GM12874 (cell line): ENCODE data around the gene DNAJB11.

Experiments
- TF ChIP-seq, protein P1 (sequence below): IDR thresholded peaks from 2 replicates; pipeline ENCODE4 v1.5.1; 2011; ENCODE audit warnings: low read depth, mild to moderate bottlenecking, control low read depth, low read length, moderate library complexity; ENCODE audit not compliant: insufficient read depth

The DNAJB11 gene

DNA sequence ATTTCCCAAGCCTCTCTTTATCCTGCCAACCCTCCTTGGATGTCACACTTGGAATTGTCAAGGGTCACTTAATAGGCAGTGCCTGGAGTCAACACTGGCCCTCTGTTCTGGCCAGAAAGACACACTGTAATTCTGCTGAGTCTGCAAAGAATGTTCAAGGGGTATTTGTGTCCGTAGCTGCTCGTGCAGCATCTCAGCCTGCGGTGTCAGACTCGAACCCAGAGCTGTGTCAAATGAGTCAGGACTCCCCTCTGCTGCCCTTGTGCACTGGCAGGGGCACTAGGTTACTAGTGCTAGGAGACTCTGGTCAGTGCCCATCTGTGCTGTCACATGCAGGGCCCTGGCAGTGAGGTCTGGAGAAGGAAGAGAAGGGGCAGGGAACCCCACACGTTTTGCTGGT is 41.5 kb downstream of the DNAJB11 start:
- TF ChIP-seq, protein P1, sequence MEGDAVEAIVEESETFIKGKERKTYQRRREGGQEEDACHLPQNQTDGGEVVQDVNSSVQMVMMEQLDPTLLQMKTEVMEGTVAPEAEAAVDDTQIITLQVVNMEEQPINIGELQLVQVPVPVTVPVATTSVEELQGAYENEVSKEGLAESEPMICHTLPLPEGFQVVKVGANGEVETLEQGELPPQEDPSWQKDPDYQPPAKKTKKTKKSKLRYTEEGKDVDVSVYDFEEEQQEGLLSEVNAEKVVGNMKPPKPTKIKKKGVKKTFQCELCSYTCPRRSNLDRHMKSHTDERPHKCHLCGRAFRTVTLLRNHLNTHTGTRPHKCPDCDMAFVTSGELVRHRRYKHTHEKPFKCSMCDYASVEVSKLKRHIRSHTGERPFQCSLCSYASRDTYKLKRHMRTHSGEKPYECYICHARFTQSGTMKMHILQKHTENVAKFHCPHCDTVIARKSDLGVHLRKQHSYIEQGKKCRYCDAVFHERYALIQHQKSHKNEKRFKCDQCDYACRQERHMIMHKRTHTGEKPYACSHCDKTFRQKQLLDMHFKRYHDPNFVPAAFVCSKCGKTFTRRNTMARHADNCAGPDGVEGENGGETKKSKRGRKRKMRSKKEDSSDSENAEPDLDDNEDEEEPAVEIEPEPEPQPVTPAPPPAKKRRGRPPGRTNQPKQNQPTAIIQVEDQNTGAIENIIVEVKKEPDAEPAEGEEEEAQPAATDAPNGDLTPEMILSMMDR = no peak

DNA sequence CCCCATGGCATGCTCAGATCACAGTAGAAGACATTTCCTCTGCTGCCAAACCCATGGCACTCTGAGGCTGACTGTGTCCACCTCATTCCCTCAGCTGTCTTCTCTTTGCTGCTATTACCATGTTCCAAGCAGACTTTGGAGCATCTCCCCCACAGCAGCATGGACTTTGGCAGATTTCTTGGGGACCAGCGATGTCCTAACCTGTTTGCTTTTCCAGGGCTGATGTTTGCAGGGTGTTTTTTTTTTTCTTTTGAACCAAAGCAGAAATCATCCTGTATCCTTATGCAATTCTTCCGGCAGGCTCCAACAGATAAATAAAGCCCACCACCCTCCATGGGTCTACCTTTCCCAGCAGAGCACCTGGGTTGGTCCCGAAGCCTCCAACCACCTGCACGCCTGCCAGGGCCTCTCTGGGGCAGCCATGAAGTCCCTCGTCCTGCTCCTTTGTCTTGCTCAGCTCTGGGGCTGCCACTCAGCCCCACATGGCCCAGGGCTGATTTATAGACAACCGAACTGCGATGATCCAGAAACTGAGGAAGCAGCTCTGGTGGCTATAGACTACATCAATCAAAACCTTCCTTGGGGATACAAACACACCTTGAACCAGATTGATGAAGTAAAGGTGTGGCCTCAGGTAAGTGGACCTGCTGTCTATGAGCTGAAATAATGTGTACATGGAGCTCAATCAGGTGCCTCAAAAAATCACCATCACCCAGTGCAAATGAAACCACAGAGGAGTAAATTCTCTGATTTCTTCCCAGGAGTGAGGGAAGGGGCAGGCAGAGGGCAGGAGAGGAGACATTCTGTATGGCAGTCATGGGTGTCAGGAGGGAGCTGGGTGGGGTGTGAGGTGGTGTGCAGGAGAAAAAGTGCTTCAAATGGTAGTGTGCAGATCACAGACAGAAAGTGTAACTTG is 42.5 kb downstream of the DNAJB11 start, which contains the start of gene AHSG:
AHSG (plus strand) TSS at position 340 of the 916 bp plus-strand sequence; CDS start at position 422, 82 bp downstream.
- TF ChIP-seq, protein P1 = no peak

GRCh38 chr3:186613637-186614265 is 43.2 kb downstream of the DNAJB11 start:
- TF ChIP-seq, protein P1 = no peak

DNA sequence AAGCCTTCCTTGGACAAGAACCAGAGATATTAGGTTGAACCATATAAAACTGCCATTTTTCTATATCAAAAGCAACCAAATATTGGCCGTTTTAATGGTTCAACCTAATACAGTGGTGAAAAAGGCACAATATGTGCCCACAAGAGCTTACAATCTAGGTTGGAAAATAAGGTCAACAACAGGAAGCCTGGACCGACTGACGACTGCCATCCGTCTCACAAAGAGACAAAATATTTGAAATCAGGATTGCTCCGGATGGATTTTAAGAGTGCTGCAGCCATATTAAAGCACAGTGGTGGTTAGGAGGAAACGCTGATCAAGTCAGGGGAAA is 43.7 kb downstream of the DNAJB11 start:
- TF ChIP-seq, protein P1 = no peak

GRCh38 chr3:186614597-186615483 is 44.3 kb downstream of the DNAJB11 start:
- TF ChIP-seq, protein P1 = peak; percentile 91

DNA sequence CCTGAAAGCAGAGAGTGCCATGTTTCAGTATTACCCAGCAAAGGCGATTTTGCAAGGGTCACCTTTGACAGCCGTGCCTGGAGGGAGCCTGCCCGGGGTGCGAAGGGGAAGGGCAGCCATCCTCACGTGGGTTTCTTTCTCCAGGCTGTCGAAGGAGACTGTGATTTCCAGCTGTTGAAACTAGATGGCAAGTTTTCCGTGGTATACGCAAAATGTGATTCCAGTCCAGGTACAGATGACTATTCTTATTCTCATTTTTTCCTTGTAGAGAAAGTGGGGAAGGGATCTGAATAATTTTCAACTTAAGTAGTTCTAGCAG is 45.7 kb downstream of the DNAJB11 start:
- TF ChIP-seq, protein P1 = no peak
